ENCODE measurements around the gene PDE2A.

DNA sequence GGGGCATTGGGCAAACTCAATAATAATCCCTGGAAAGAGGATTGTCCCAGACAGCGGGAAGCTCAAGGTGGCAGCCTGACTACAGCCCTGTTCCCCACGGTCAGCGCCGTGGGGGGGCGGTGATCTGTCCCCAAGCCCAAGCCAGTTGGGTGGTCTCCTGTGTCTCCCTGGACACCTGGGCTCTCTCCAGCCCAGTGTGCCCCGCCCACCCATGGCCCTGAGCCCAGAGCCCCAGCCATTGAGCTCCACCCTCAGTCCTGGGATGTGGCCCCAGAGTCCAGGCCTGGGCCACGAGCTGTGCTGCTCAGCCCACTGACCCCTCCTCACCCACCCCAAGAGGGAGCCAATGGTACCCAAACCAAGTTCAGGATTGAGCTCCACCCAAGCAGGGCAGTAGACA, 27.9 kb upstream of the PDE2A start:
- TF ChIP-seq, protein P1, sequence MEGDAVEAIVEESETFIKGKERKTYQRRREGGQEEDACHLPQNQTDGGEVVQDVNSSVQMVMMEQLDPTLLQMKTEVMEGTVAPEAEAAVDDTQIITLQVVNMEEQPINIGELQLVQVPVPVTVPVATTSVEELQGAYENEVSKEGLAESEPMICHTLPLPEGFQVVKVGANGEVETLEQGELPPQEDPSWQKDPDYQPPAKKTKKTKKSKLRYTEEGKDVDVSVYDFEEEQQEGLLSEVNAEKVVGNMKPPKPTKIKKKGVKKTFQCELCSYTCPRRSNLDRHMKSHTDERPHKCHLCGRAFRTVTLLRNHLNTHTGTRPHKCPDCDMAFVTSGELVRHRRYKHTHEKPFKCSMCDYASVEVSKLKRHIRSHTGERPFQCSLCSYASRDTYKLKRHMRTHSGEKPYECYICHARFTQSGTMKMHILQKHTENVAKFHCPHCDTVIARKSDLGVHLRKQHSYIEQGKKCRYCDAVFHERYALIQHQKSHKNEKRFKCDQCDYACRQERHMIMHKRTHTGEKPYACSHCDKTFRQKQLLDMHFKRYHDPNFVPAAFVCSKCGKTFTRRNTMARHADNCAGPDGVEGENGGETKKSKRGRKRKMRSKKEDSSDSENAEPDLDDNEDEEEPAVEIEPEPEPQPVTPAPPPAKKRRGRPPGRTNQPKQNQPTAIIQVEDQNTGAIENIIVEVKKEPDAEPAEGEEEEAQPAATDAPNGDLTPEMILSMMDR (IDR thresholded peaks at IDR 0.05; ENCODE audit: insufficient read depth, low read depth, low read length) = no peak
- TF ChIP-seq EZH2 (IDR thresholded peaks at IDR 0.05; ENCODE audit: insufficient read depth, low read length) = no peak

All from astrocyte (in vitro differentiated cells and primary cell).